ENCODE data around the gene GCLC.
A peak's percentile ranks its signal among the peaks of the same experiment; 100 is the strongest.

Gene GCLC

GRCh38 chr6:53547811-53548496 lies 3.1 kb upstream of the GCLC start (continued):
- TF ChIP-seq PRDM6 (tag by site-specific recombination; IDR thresholded peaks at IDR 0.05), result peak; percentile 10; the same call in 1 of the 2 replicates
- no peak for TF ChIP-seq ZSCAN16 (tag by site-specific recombination; IDR thresholded peaks at IDR 0.05)
- TF ChIP-seq ZNF426 (tag by site-specific recombination; IDR thresholded peaks at IDR 0.05), result no peak
- no peak; the same call in 1 of the 2 replicates for TF ChIP-seq ZNF768 (tag by site-specific recombination; IDR thresholded peaks at IDR 0.05)
- peak; percentile 88 for TF ChIP-seq ZBTB20 (tag by site-specific recombination; IDR thresholded peaks at IDR 0.05)
- no peak; the same call in 1 of the 2 replicates for TF ChIP-seq ZNF518A (tag by site-specific recombination; conservative IDR thresholded peaks at IDR 0.05; ENCODE audit: low read depth)
- 0 out of 2 replicates have a peak, but pooled peaks have one; percentile 26 for TF ChIP-seq OSR2 (tag by site-specific recombination; IDR thresholded peaks at IDR 0.05)
- 0 out of 2 replicates have a peak, but pooled peaks have one; percentile 70 for TF ChIP-seq ZNF324 (tag by site-specific recombination; IDR thresholded peaks at IDR 0.05)
- TF ChIP-seq ZNF121 (tag by site-specific recombination; IDR thresholded peaks at IDR 0.05), result 0 out of 2 replicates have a peak, but pooled peaks have one; percentile 41
- TF ChIP-seq ZBTB11 (tag by site-specific recombination; conservative IDR thresholded peaks at IDR 0.05; ENCODE audit: low read depth), result peak; percentile 46; the same call in 1 of the 2 replicates
- peak; percentile 75; the same call in 1 of the 2 replicates for TF ChIP-seq ZSCAN5A (tag by site-specific recombination; IDR thresholded peaks at IDR 0.05)
- no peak for TF ChIP-seq ZNF473 (tag by site-specific recombination; IDR thresholded peaks at IDR 0.05)
- TF ChIP-seq ZNF214 (tag by site-specific recombination; IDR thresholded peaks at IDR 0.05; ENCODE audit: borderline replicate concordance), result no peak
- TF ChIP-seq ZNF548 (tag by site-specific recombination; IDR thresholded peaks at IDR 0.05), result no peak
- TF ChIP-seq INSM2 (tag by site-specific recombination; IDR thresholded peaks at IDR 0.05), result peak; percentile 70; the same call in 1 of the 2 replicates
- TF ChIP-seq ZNF18 (tag by site-specific recombination; IDR thresholded peaks at IDR 0.05), result 0 out of 2 replicates have a peak, but pooled peaks have one; percentile 48
- TF ChIP-seq ZNF37A (tag by site-specific recombination; IDR thresholded peaks at IDR 0.05), result no peak
- TF ChIP-seq ZNF354C (tag by site-specific recombination; IDR thresholded peaks at IDR 0.05; ENCODE audit: borderline replicate concordance, low read depth), result no peak
- no peak for TF ChIP-seq ZNF302 (tag by site-specific recombination; IDR thresholded peaks at IDR 0.05; ENCODE audit: low read depth)
- peak; percentile 77 for TF ChIP-seq ZNF629 (tag by site-specific recombination; IDR thresholded peaks at IDR 0.05)
- peak; percentile 96 for TF ChIP-seq ZBTB8A (tag by site-specific recombination; IDR thresholded peaks at IDR 0.05)
